Caco-2 (cell line): ENCODE measurements around the gene KNDC1. TPM values are rescaled to one million over a fixed set of nuclear protein-coding genes. Genes with fewer than 3 reads are reported as not detected.

Experiments used
- BruUV-seq: library from RNA; stranded (reverse); fragments of 400-500 nt; replicated peaks from 2 replicates; lab custom pipeline; 2021; lab: Mats Ljungman, UMichigan
- CTCF ChIA-PET: fragments of 300-600 bp; sonication (Branson Sonifier 250); formaldehyde crosslinking; loops from one replicate; lab custom pipeline; 2022; ENCODE audit warnings: antibody characterized with exemption; lab: Charles Lee
- POLR2A ChIA-PET: fragments of 300-600 bp; sonication (Branson Sonifier 250); formaldehyde crosslinking; loops from one replicate; lab custom pipeline; 2022; ENCODE audit warnings: antibody characterized with exemption; lab: Charles Lee
- DNase-seq, 2 experiments: peaks; one replicate each; pipeline versions ENCODE4 v3.0.0 to v3.0.0-alpha.2; 2020 to 2022
- H3K27me3 ChIP-seq: replicated peaks from 2 replicates; pipeline ENCODE4 v1.6.0; 2011; ENCODE audit warnings: low read length; ENCODE audit not compliant: control insufficient read depth, insufficient read depth
- H3K36me3 ChIP-seq: 2 replicates; pipeline ENCODE4 v1.5.1; 2011; ENCODE audit warnings: low read length; ENCODE audit not compliant: control insufficient read depth, insufficient read depth
- H3K4me1 ChIP-seq: fragments of 250-450 bp; sonication (Bioruptor Pico); 2 replicates; pipeline ENCODE4 v1.5.1; 2020; ENCODE audit warnings: mild to moderate bottlenecking
- H3K4me3 ChIP-seq: 2 replicates; pipeline ENCODE4 v1.5.1; 2011; ENCODE audit warnings: low read depth, mild to moderate bottlenecking, control low read depth, low read length
- H3K9me3 ChIP-seq: fragments of 250-450 bp; sonication (Bioruptor Pico); 2 replicates; pipeline ENCODE4 v1.5.1; 2020; ENCODE audit warnings: mild to moderate bottlenecking, moderate library complexity
- H3K27ac Mint-ChIP-seq: one replicate; pipeline ENCODE4 v1.8.0; 2022; ENCODE audit warnings: mixed read lengths; ENCODE audit not compliant: unreplicated experiment
- H3K27me3 Mint-ChIP-seq: one replicate; pipeline ENCODE4 v1.8.0; 2022; ENCODE audit warnings: mixed read lengths; ENCODE audit not compliant: insufficient read depth, unreplicated experiment
- H3K36me3 Mint-ChIP-seq: one replicate; pipeline ENCODE4 v1.8.0; 2022; ENCODE audit warnings: mild to moderate bottlenecking, mixed read lengths; ENCODE audit not compliant: insufficient read depth, unreplicated experiment
- H3K4me1 Mint-ChIP-seq: one replicate; pipeline ENCODE4 v1.8.0; 2022; ENCODE audit warnings: low read depth, mixed read lengths; ENCODE audit not compliant: unreplicated experiment
- H3K4me3 Mint-ChIP-seq: one replicate; pipeline ENCODE4 v1.8.0; 2022; ENCODE audit warnings: mild to moderate bottlenecking, moderate library complexity, mixed read lengths; ENCODE audit not compliant: unreplicated experiment
- H3K9me3 Mint-ChIP-seq: one replicate; pipeline ENCODE4 v1.8.0; 2022; ENCODE audit warnings: mixed read lengths; ENCODE audit not compliant: unreplicated experiment
- CTCF ChIP-seq, 2 experiments: fragments of 200-600 bp in 1 of 2; IDR thresholded peaks; 1 replicate in 1 of 2; 2 replicates in 1 of 2; pipeline versions ENCODE4 v1.5.1 to v1.8.0; 2011 to 2022; ENCODE audit warnings: antibody characterized with exemption in 1 of 2, control low read depth in 1 of 2, inconsistent platforms in 1 of 2, low read depth in 1 of 2, low read length in 1 of 2, mild to moderate bottlenecking in 1 of 2, moderate library complexity in 1 of 2; ENCODE audit not compliant: insufficient read depth in 1 of 2, severe bottlenecking in 1 of 2, unreplicated experiment in 1 of 2
- intact Hi-C: fragments of 100-400 bp; cut with micrococcal nuclease; formaldehyde crosslinking; loops from one replicate; pipeline ENCODE4 v1.10.0; 2022; ENCODE audit not compliant: unreplicated experiment
- total RNA-seq: library from RNA; stranded (reverse); gene quantifications from 2 replicates; pipeline ENCODE4 v1.2.3, GENCODE V29; 2022

KNDC1 gene
- total RNA-seq, 1 experiment from 2014 or later: 3.2 TPM

DNA sequence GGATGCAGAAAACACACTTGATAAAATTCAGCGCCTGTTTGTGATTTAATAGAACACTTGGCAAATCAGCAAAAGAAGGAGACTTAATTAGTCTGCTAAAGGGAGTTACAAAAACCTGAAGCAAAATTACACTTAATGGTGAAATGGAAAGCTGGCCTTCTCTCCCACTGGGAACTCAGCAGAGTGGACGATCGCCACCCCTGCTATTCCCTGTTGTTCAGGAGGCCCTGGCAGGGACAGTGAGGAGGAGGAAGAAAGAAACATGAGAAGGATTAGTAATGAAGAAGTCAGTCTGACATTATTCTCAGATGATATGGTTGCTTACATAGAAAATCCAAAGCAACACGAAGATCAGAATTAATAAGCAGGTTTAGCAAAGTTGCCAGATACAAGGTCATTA, 5.6 kb upstream of the KNDC1 start:
- no peaks in the 10 kb centered on the region for H3K9me3 Mint-ChIP-seq
- peaks cover 23% of the 10 kb centered on the region for H3K4me1 Mint-ChIP-seq
- TF ChIP-seq CTCF (IDR thresholded peaks at IDR 0.05; ENCODE audit: insufficient read depth in 1 of 2, low read depth in 1 of 2, low read length in 1 of 2, severe bottlenecking in 1 of 2, unreplicated experiment in 1 of 2): no peak
- no peaks in the 10 kb centered on the region for H3K27me3 ChIP-seq
- intact Hi-C loops: no loop called here
- H3K27ac Mint-ChIP-seq: no peak overlapping the region
- H3K9me3 ChIP-seq: no peaks in the 10 kb centered on the region
- peaks cover 23% of the 10 kb centered on the region for H3K4me1 ChIP-seq
- no peaks in the 10 kb centered on the region for H3K36me3 ChIP-seq
- no peaks in the 10 kb centered on the region for H3K36me3 Mint-ChIP-seq
- CTCF ChIA-PET: no interaction called here
- no TSS peak for BruUV-seq
- H3K4me3 Mint-ChIP-seq: no peak overlapping the region
- no peak overlapping the region for H3K4me3 ChIP-seq
- DNase-seq: no peak
- POLR2A ChIA-PET: no interaction called here
- no peaks in the 10 kb centered on the region for H3K27me3 Mint-ChIP-seq

GRCh38 chr10:133154996-133155778, 4.8 kb upstream of the KNDC1 start:
- H3K27me3 ChIP-seq: no peaks in the 10 kb centered on the region
- ChIA-PET POLR2A (no interaction called here), CTCF (no interaction called here)
- peak in 1 of 2 experiments; percentile 27 for DNase-seq
- no peak overlapping the region for H3K27ac Mint-ChIP-seq
- H3K4me1 Mint-ChIP-seq: peaks cover 23% of the 10 kb centered on the region
- BruUV-seq: no TSS peak
- no peak overlapping the region for H3K4me3 Mint-ChIP-seq
- peaks cover 26% of the 10 kb centered on the region for H3K4me1 ChIP-seq
- no peaks in the 10 kb centered on the region for H3K27me3 Mint-ChIP-seq
- H3K4me3 ChIP-seq: no peak overlapping the region
- H3K36me3 ChIP-seq: no peaks in the 10 kb centered on the region
- H3K9me3 ChIP-seq: no peaks in the 10 kb centered on the region
- TF ChIP-seq CTCF (IDR thresholded peaks at IDR 0.05; ENCODE audit: insufficient read depth in 1 of 2, low read depth in 1 of 2, low read length in 1 of 2, severe bottlenecking in 1 of 2, unreplicated experiment in 1 of 2): no peak
- no peaks in the 10 kb centered on the region for H3K36me3 Mint-ChIP-seq
- intact Hi-C loops: no loop called here
- no peaks in the 10 kb centered on the region for H3K9me3 Mint-ChIP-seq

- H3K9me3 Mint-ChIP-seq: no peaks in the 10 kb centered on the region
- no peak overlapping the region for H3K4me3 Mint-ChIP-seq
- CTCF ChIA-PET: no interaction called here
- no TSS peak for BruUV-seq
- no peaks in the 10 kb centered on the region for H3K36me3 Mint-ChIP-seq
- DNase-seq: peak in 1 of 2 experiments; percentile 30
- no peak overlapping the region for H3K4me3 ChIP-seq
- POLR2A ChIA-PET: no interaction called here
- intact Hi-C loops: no loop called here
- TF ChIP-seq CTCF (IDR thresholded peaks at IDR 0.05; ENCODE audit: insufficient read depth in 1 of 2, low read depth in 1 of 2, low read length in 1 of 2, severe bottlenecking in 1 of 2, unreplicated experiment in 1 of 2): no peak
- no peak overlapping the region for H3K27ac Mint-ChIP-seq
- H3K9me3 ChIP-seq: no peaks in the 10 kb centered on the region
- H3K27me3 ChIP-seq: no peaks in the 10 kb centered on the region; the same call in 1 of the 2 replicates
- no peaks in the 10 kb centered on the region for H3K36me3 ChIP-seq
- H3K27me3 Mint-ChIP-seq: no peaks in the 10 kb centered on the region
- peaks cover 12% of the 10 kb centered on the region for H3K4me1 Mint-ChIP-seq
- H3K4me1 ChIP-seq: peaks cover 29% of the 10 kb centered on the region
Observed at GRCh38 chr10:133156674-133157579, 3.1 kb upstream of the KNDC1 start.
